Bronchial epithelial cell (primary cell): ENCODE measurements around the gene STAT4. TPM values are rescaled to one million over a fixed set of nuclear protein-coding genes. Genes with fewer than 3 reads are reported as not detected.

Source experiments
- DNase-seq: peaks from one replicate; pipeline ENCODE4 v3.0.0-alpha.2; 2010; ENCODE audit warnings: low read depth
- FAIRE-seq: peaks from 2 replicates; lab custom pipeline; 2011; peaks lifted over from hg19 to GRCh38; lab: Jason Lieb, UNC
- H3K27me3 ChIP-seq: 2 replicates; pipeline ENCODE4 v1.5.1; 2011; ENCODE audit warnings: low read length; ENCODE audit not compliant: control insufficient read depth, insufficient read depth
- H3K36me3 ChIP-seq: 2 replicates; pipeline ENCODE4 v1.5.1; 2011; ENCODE audit warnings: low read length; ENCODE audit not compliant: control insufficient read depth, insufficient read depth
- H3K4me3 ChIP-seq: 2 replicates; pipeline ENCODE4 v1.5.1; 2011; ENCODE audit warnings: mild to moderate bottlenecking, low read depth, low read length, control low read depth
- total RNA-seq: library from RNA; depleted of rRNA; stranded (reverse); fragments of >200 nt; gene quantifications from 2 replicates; pipeline ENCODE4 v1.2.1, GENCODE V29; 2014
- TF ChIP-seq, protein P1 (sequence below): IDR thresholded peaks from 2 replicates; pipeline ENCODE4 v1.5.1; 2011; ENCODE audit warnings: mild to moderate bottlenecking, moderate library complexity, low read length, control low read depth, inconsistent platforms; ENCODE audit not compliant: insufficient read depth, severe bottlenecking

The STAT4 gene
- total RNA-seq, 1 donor from 2014 or later, result 7.1 TPM

DNA sequence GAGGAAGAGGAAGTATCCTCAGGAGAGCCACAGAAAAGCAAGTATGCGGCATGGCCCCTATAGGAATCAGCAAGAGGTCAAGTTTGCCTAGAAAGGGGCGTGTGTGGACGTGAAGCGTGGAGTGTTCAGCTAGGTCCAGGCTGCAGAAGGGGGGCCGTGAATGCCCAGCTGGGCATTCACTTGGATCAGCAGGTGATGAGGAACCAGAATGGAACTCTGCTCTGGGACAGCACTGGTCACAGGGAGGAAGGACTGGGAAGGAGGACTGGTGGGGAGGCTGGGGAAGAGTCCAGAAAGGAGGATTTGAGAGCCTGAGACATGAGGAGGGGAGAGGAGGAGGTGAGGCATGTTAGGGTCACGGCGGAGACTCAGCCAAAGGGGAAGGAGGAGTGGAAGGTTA, 156.6 kb downstream of the STAT4 start:
- Histone ChIP-seq H3K27me3 (no peaks in the 10 kb centered on the region), H3K36me3 (peaks cover 23% of the 10 kb centered on the region), H3K4me3 (no peak overlapping the region)
- FAIRE-seq (no peak), DNase-seq (no peak)
- TF ChIP-seq, protein P1, sequence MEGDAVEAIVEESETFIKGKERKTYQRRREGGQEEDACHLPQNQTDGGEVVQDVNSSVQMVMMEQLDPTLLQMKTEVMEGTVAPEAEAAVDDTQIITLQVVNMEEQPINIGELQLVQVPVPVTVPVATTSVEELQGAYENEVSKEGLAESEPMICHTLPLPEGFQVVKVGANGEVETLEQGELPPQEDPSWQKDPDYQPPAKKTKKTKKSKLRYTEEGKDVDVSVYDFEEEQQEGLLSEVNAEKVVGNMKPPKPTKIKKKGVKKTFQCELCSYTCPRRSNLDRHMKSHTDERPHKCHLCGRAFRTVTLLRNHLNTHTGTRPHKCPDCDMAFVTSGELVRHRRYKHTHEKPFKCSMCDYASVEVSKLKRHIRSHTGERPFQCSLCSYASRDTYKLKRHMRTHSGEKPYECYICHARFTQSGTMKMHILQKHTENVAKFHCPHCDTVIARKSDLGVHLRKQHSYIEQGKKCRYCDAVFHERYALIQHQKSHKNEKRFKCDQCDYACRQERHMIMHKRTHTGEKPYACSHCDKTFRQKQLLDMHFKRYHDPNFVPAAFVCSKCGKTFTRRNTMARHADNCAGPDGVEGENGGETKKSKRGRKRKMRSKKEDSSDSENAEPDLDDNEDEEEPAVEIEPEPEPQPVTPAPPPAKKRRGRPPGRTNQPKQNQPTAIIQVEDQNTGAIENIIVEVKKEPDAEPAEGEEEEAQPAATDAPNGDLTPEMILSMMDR, result no peak

DNA sequence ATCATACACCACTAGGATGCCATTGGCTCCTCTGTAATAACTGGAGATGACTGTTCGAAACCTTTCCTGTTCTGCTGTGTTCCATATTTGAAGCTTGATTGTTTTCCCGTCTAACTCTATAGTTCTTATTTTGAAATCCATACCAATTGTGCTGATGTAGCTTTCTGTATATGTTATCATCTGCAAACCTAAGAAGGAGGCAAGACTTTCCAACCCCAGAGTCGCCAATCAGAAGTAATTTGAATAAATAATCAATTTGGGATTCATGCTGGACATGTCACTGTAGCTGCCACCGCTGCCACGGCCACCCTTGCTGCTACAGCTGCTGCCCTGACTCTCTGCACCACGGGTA, 157.5 kb downstream of the STAT4 start:
- no peak for DNase-seq
- Histone ChIP-seq H3K4me3 (no peak overlapping the region), H3K27me3 (no peaks in the 10 kb centered on the region), H3K36me3 (peaks cover 23% of the 10 kb centered on the region)
- FAIRE-seq, result no peak
- TF ChIP-seq, protein P1, result no peak

DNA sequence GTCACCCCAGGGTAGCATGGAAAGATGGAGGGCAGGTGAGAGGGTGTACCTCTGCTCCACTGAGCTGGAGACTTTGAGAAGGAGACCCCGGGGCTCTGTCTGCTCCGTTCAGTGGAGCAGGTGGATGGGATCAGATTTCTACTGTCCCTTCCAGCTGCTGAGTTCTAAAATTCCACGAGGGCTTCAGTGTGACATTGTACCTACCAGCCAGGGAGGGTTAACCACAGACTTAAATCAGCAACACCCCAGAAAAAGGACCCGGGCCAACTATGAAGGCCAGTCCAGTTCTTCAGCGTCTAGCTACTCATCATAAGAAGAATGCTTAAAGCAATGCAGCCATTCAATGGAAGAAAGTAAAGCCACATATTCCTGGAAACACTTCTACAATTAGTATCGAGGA, 160.7 kb downstream of the STAT4 start:
- FAIRE-seq, result no peak
- Histone ChIP-seq H3K36me3 (peaks cover 23% of the 10 kb centered on the region), H3K27me3 (no peaks in the 10 kb centered on the region), H3K4me3 (no peak overlapping the region)
- no peak for DNase-seq
- TF ChIP-seq, protein P1, result no peak

DNA sequence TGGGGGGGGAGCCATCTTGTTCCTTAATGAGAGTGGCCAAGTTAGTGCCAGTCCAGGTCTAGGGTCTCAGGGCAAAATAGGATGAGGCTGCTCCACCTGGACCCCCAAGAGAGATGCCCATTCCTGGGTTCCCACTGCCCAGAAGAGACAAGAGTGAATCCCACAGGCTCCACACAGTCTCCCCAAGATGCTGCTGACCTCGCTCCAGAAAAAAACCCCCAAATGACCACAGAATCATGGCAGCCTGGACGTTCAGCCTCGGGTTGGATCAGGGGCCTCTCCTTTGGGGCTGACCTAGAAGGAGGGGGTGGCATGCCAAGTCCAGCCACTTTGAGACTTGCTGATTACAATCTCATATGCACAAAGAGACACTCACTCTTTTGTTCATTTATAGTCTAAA, 161.9 kb downstream of the STAT4 start:
- H3K4me3 ChIP-seq, result no peak overlapping the region
- TF ChIP-seq, protein P1, result no peak
- H3K36me3 ChIP-seq, result peaks cover 21% of the 10 kb centered on the region
- no peak for FAIRE-seq
- no peak for DNase-seq
- no peaks in the 10 kb centered on the region for H3K27me3 ChIP-seq

DNA sequence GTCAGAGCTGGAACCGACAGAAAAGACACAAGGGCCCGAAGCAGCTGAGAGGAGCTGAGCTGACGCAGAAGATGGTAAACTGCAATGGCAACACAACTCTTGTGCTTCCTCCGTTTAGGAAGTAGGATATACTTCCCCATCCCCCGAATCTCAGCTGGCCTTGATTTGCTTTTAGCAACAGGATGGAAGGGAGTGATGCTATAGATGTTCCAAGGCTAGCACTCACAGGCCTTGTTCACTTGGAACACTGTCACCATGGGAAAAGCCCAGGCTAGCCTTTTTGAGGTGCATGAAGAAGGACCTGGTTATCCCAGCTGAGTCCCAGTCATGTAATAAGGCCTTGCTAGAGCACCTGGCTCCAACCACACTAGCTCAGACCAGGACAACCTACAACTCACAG, 162.9 kb downstream of the STAT4 start:
- Histone ChIP-seq H3K27me3 (no peaks in the 10 kb centered on the region), H3K36me3 (peaks cover 22% of the 10 kb centered on the region), H3K4me3 (no peak overlapping the region)
- TF ChIP-seq, protein P1, result no peak
- no peak for FAIRE-seq
- DNase-seq, result no peak

DNA sequence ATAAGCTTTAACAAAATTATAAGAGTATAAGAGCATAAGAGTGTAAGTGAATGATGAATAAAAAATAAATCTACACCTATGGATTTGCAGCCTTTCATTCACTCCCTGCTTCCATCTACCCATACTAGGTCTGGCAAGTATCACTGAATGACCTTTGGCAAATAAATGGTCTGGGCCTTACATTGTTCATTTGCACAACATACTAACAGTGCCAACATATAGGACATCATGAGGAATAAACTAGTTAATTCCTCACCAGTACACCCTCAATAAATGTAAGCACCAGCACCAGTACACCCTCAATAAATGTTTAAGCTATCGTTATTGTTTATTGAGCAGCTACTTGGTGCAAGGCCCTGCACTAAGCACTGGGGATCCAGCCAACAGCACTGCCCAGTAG, 163.7 kb downstream of the STAT4 start:
- H3K36me3 ChIP-seq, result peaks cover 24% of the 10 kb centered on the region
- FAIRE-seq, result no peak

More for the DNA sequence above, 163.7 kb downstream of the STAT4 start:
- TF ChIP-seq, protein P1, result no peak
- no peak overlapping the region for H3K4me3 ChIP-seq
- DNase-seq, result no peak
- no peaks in the 10 kb centered on the region for H3K27me3 ChIP-seq
